Caco-2 (cell line): Measurements from ENCODE around the gene FBXO48. TPM values are rescaled to one million over a fixed set of nuclear protein-coding genes. Genes with fewer than 3 reads are reported as not detected.

Experiments
- BruUV-seq: library from RNA; stranded (reverse); fragments of 400-500 nt; replicated peaks from 2 replicates; lab custom pipeline; 2021; lab: Mats Ljungman, UMichigan
- CTCF ChIA-PET: fragments of 300-600 bp; sonication (Branson Sonifier 250); formaldehyde crosslinking; loops from one replicate; lab custom pipeline; 2022; ENCODE audit warnings: antibody characterized with exemption; lab: Charles Lee
- POLR2A ChIA-PET: fragments of 300-600 bp; sonication (Branson Sonifier 250); formaldehyde crosslinking; loops from one replicate; lab custom pipeline; 2022; ENCODE audit warnings: antibody characterized with exemption; lab: Charles Lee
- DNase-seq, 2 experiments: peaks; one replicate each; pipeline versions ENCODE4 v3.0.0 to v3.0.0-alpha.2; 2020 to 2022
- H3K27me3 ChIP-seq: replicated peaks from 2 replicates; pipeline ENCODE4 v1.6.0; 2011; ENCODE audit warnings: low read length; ENCODE audit not compliant: control insufficient read depth, insufficient read depth
- H3K36me3 ChIP-seq: 2 replicates; pipeline ENCODE4 v1.5.1; 2011; ENCODE audit warnings: low read length; ENCODE audit not compliant: control insufficient read depth, insufficient read depth
- H3K4me1 ChIP-seq: fragments of 250-450 bp; sonication (Bioruptor Pico); 2 replicates; pipeline ENCODE4 v1.5.1; 2020; ENCODE audit warnings: mild to moderate bottlenecking
- H3K4me3 ChIP-seq: 2 replicates; pipeline ENCODE4 v1.5.1; 2011; ENCODE audit warnings: low read depth, mild to moderate bottlenecking, control low read depth, low read length
- H3K9me3 ChIP-seq: fragments of 250-450 bp; sonication (Bioruptor Pico); 2 replicates; pipeline ENCODE4 v1.5.1; 2020; ENCODE audit warnings: mild to moderate bottlenecking, moderate library complexity
- H3K27ac Mint-ChIP-seq: one replicate; pipeline ENCODE4 v1.8.0; 2022; ENCODE audit warnings: mixed read lengths; ENCODE audit not compliant: unreplicated experiment
- H3K27me3 Mint-ChIP-seq: one replicate; pipeline ENCODE4 v1.8.0; 2022; ENCODE audit warnings: mixed read lengths; ENCODE audit not compliant: insufficient read depth, unreplicated experiment
- H3K36me3 Mint-ChIP-seq: one replicate; pipeline ENCODE4 v1.8.0; 2022; ENCODE audit warnings: mild to moderate bottlenecking, mixed read lengths; ENCODE audit not compliant: insufficient read depth, unreplicated experiment
- H3K4me1 Mint-ChIP-seq: one replicate; pipeline ENCODE4 v1.8.0; 2022; ENCODE audit warnings: low read depth, mixed read lengths; ENCODE audit not compliant: unreplicated experiment
- H3K4me3 Mint-ChIP-seq: one replicate; pipeline ENCODE4 v1.8.0; 2022; ENCODE audit warnings: mild to moderate bottlenecking, moderate library complexity, mixed read lengths; ENCODE audit not compliant: unreplicated experiment
- H3K9me3 Mint-ChIP-seq: one replicate; pipeline ENCODE4 v1.8.0; 2022; ENCODE audit warnings: mixed read lengths; ENCODE audit not compliant: unreplicated experiment
- intact Hi-C: fragments of 100-400 bp; cut with micrococcal nuclease; formaldehyde crosslinking; loops from one replicate; pipeline ENCODE4 v1.10.0; 2022; ENCODE audit not compliant: unreplicated experiment
- total RNA-seq: library from RNA; stranded (reverse); gene quantifications from 2 replicates; pipeline ENCODE4 v1.2.3, GENCODE V29; 2022
- TF ChIP-seq, protein P1 (sequence below), 2 experiments: fragments of 200-600 bp in 1 of 2; IDR thresholded peaks; 1 replicate in 1 of 2; 2 replicates in 1 of 2; pipeline versions ENCODE4 v1.5.1 to v1.8.0; 2011 to 2022; ENCODE audit warnings: antibody characterized with exemption in 1 of 2, control low read depth in 1 of 2, inconsistent platforms in 1 of 2, low read depth in 1 of 2, low read length in 1 of 2, mild to moderate bottlenecking in 1 of 2, moderate library complexity in 1 of 2; ENCODE audit not compliant: insufficient read depth in 1 of 2, severe bottlenecking in 1 of 2, unreplicated experiment in 1 of 2

Gene FBXO48
- total RNA-seq, 1 experiment from 2014 or later, result 1.2 TPM

DNA sequence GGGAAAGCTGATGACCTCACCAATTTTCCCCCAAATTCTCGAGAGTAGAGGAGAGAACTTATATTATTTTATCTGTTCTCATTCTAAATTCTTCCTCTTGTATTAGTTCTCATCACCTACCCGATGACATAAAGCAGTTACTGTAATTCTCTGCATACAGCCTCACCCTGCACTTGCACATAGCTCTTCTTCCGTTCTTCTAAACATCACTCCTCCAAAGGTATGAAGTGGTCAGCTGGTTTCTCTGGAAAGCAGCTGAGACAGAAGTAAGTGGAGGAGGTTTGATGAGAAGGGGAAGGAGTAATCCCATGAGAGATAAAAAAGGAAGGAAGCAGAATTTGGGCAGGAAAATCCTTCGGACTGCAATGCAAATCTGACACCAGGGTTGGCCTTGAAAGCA lies 39.0 kb downstream of the FBXO48 start:
- TF ChIP-seq, protein P1, sequence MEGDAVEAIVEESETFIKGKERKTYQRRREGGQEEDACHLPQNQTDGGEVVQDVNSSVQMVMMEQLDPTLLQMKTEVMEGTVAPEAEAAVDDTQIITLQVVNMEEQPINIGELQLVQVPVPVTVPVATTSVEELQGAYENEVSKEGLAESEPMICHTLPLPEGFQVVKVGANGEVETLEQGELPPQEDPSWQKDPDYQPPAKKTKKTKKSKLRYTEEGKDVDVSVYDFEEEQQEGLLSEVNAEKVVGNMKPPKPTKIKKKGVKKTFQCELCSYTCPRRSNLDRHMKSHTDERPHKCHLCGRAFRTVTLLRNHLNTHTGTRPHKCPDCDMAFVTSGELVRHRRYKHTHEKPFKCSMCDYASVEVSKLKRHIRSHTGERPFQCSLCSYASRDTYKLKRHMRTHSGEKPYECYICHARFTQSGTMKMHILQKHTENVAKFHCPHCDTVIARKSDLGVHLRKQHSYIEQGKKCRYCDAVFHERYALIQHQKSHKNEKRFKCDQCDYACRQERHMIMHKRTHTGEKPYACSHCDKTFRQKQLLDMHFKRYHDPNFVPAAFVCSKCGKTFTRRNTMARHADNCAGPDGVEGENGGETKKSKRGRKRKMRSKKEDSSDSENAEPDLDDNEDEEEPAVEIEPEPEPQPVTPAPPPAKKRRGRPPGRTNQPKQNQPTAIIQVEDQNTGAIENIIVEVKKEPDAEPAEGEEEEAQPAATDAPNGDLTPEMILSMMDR (IDR thresholded peaks at IDR 0.05; ENCODE audit: insufficient read depth in 1 of 2, low read depth in 1 of 2, low read length in 1 of 2, severe bottlenecking in 1 of 2, unreplicated experiment in 1 of 2), result no peak
- H3K9me3 Mint-ChIP-seq, result no peaks in the 10 kb centered on the region
- intact Hi-C loops, result no loop called here
- no peak overlapping the region for H3K4me3 ChIP-seq
- ChIA-PET POLR2A (no interaction called here), CTCF (interaction anchor here (1.1 kb wide), 1 partner anchor 13 kb away, joined by 3 read pairs; no protein-coding TSS in a partner anchor)
- H3K9me3 ChIP-seq, result no peaks in the 10 kb centered on the region
- no peaks in the 10 kb centered on the region for H3K4me1 Mint-ChIP-seq
- H3K27me3 Mint-ChIP-seq, result no peaks in the 10 kb centered on the region
- no TSS peak for BruUV-seq
- H3K4me3 Mint-ChIP-seq, result no peak overlapping the region
- no peaks in the 10 kb centered on the region for H3K36me3 ChIP-seq
- H3K27ac Mint-ChIP-seq, result no peak overlapping the region
- H3K4me1 ChIP-seq, result no peaks in the 10 kb centered on the region
- DNase-seq, result no peak
- H3K36me3 Mint-ChIP-seq, result no peaks in the 10 kb centered on the region
- no peaks in the 10 kb centered on the region for H3K27me3 ChIP-seq

DNA sequence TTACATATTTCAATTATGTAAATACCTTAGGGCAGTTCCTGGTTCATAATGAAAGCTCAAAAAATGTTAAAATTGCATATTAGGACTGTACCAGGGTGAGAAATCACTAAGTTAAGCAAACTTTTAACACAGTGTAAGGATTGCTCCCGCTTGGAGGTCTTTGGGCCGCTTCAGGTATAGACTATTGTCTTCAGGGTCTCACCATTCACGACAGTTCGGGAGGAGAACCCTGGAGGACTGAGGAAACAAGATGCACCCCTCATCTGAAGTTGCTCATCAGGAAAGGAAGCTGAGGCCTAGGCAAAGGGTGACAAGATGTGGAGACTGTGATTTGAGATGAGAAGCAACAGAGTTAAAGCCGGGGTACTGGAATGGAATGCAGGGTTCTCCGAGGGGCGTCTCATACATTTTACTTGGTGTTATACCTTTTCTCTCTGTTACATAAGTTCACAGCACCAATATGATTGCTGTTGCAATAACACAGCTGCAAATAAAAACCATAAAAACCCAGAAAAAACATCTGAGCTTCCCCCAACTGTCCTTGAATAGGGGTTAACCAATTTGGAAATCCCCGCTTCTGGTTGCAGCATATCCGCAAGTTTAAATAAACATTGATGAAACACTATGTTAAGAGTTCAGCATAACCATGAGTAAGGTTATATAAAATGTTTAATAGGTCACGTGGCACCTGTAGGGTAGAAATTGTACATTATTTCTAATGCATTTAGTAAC lies 40.1 kb downstream of the FBXO48 start:
- Mint-ChIP-seq H3K9me3 (no peaks in the 10 kb centered on the region), H3K4me1 (no peaks in the 10 kb centered on the region), H3K4me3 (no peak overlapping the region), H3K27me3 (peaks cover under 1% of the 10 kb centered on the region), H3K36me3 (no peaks in the 10 kb centered on the region), H3K27ac (no peak overlapping the region)
- intact Hi-C loops, result no loop called here
- no peak for DNase-seq
- no TSS peak for BruUV-seq
- ChIA-PET POLR2A (no interaction called here), CTCF (interaction anchor here (1.1 kb wide), 1 partner anchor 14 kb away, joined by 3 read pairs; no protein-coding TSS in a partner anchor)
- TF ChIP-seq, protein P1 (IDR thresholded peaks at IDR 0.05; ENCODE audit: insufficient read depth in 1 of 2, low read depth in 1 of 2, low read length in 1 of 2, severe bottlenecking in 1 of 2, unreplicated experiment in 1 of 2), result no peak
- Histone ChIP-seq H3K36me3 (no peaks in the 10 kb centered on the region), H3K4me1 (no peaks in the 10 kb centered on the region), H3K4me3 (no peak overlapping the region), H3K27me3 (no peaks in the 10 kb centered on the region), H3K9me3 (no peaks in the 10 kb centered on the region)

DNA sequence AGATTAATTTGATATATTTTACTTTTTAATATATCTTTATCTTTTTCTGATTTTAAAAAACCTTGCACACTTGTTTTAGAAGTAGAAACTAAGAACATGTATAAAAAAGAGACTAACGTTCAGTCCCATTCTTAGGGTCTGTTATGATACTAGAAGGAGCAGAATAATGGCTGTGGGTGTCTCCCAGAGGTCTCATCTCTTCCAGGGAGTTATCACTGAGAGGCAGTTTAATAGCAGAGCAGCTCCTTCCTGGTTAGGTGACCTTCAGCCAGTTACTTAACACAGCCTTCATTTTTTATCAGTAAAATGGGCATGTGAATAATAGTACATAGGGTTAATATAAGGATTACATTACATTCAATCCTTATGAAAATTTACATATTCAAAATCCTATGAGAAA lies 40.6 kb downstream of the FBXO48 start:
- TF ChIP-seq, protein P1 (IDR thresholded peaks at IDR 0.05; ENCODE audit: insufficient read depth in 1 of 2, low read depth in 1 of 2, low read length in 1 of 2, severe bottlenecking in 1 of 2, unreplicated experiment in 1 of 2), result no peak
- peaks cover 7% of the 10 kb centered on the region for H3K27me3 Mint-ChIP-seq
- intact Hi-C loops, result no loop called here
- H3K9me3 ChIP-seq, result no peaks in the 10 kb centered on the region
- H3K4me1 Mint-ChIP-seq, result no peaks in the 10 kb centered on the region
- H3K36me3 ChIP-seq, result no peaks in the 10 kb centered on the region
- H3K4me1 ChIP-seq, result no peaks in the 10 kb centered on the region
- H3K9me3 Mint-ChIP-seq, result no peaks in the 10 kb centered on the region
- no peaks in the 10 kb centered on the region for H3K27me3 ChIP-seq
- DNase-seq, result no peak
- no peak overlapping the region for H3K27ac Mint-ChIP-seq
- CTCF ChIA-PET, result no interaction called here
- no TSS peak for BruUV-seq
- H3K4me3 ChIP-seq, result no peak overlapping the region
- POLR2A ChIA-PET, result no interaction called here
- H3K4me3 Mint-ChIP-seq, result no peak overlapping the region
- H3K36me3 Mint-ChIP-seq, result no peaks in the 10 kb centered on the region
